ENCODE measurements around the gene GPR137B.

Gene GPR137B

DNA sequence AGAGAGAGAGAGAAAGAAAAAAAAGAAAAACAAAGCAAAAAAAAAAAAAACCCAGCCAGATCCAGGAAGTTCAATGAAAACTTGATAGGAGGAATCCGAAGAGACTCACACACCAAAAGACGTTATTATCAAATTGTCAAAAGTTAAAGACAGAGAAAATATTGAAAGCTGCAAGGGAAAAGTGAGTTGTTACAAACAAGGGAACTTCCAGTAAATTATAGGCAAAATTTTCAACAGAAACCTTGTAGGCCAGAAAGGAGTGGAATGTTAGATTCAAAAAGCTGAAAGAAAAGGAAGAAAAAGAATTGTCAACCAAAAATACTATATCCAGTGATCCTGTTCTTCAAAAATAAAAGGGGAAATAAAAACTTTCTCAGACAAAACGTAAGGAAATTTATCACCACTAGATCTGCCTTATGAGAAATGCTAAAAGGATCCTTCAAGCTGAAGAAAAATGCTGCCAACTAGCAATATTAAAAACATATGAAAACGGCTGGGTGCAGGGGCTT is 115.8 kb downstream of the GPR137B start:
- no peak for DNase-seq (ENCODE audit: low read depth)
- TF ChIP-seq, protein P1, sequence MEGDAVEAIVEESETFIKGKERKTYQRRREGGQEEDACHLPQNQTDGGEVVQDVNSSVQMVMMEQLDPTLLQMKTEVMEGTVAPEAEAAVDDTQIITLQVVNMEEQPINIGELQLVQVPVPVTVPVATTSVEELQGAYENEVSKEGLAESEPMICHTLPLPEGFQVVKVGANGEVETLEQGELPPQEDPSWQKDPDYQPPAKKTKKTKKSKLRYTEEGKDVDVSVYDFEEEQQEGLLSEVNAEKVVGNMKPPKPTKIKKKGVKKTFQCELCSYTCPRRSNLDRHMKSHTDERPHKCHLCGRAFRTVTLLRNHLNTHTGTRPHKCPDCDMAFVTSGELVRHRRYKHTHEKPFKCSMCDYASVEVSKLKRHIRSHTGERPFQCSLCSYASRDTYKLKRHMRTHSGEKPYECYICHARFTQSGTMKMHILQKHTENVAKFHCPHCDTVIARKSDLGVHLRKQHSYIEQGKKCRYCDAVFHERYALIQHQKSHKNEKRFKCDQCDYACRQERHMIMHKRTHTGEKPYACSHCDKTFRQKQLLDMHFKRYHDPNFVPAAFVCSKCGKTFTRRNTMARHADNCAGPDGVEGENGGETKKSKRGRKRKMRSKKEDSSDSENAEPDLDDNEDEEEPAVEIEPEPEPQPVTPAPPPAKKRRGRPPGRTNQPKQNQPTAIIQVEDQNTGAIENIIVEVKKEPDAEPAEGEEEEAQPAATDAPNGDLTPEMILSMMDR (IDR thresholded peaks at IDR 0.05; ENCODE audit: insufficient read depth, low read depth, low read length, missing control alignments): no peak
- no peak overlapping the region for H3K4me3 ChIP-seq (ENCODE audit: low read depth, low read length)
